LNCAP (cell line): Measurements from ENCODE around the gene NOX5.

Experiments
- TF ChIP-seq, protein P1 (sequence below): fragments of 450-650 bp; IDR thresholded peaks from 2 replicates; pipeline ENCODE4 v1.5.1; 2017; ENCODE audit warnings: mild to moderate bottlenecking

The NOX5 gene

DNA sequence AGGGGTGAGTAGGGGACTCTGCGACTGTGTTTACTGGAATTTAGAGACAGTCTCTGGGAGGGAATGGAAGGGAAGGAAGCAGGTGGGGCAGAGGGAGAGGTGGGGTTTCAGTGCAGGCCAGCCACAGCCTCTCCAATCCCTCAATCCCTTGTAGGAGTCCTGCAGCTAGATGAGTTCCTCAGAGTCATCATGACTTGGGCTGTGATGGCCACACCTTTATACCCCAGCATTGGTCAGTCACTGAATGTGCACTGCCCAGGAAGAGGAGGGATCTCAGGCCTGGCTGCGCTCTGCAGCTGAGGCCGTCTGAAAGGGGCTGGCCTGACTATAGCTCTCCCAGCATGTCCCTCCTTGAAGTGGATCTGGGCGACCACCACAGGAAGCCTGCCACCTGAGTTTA, 78.6 kb downstream of the NOX5 start:
- TF ChIP-seq, protein P1, sequence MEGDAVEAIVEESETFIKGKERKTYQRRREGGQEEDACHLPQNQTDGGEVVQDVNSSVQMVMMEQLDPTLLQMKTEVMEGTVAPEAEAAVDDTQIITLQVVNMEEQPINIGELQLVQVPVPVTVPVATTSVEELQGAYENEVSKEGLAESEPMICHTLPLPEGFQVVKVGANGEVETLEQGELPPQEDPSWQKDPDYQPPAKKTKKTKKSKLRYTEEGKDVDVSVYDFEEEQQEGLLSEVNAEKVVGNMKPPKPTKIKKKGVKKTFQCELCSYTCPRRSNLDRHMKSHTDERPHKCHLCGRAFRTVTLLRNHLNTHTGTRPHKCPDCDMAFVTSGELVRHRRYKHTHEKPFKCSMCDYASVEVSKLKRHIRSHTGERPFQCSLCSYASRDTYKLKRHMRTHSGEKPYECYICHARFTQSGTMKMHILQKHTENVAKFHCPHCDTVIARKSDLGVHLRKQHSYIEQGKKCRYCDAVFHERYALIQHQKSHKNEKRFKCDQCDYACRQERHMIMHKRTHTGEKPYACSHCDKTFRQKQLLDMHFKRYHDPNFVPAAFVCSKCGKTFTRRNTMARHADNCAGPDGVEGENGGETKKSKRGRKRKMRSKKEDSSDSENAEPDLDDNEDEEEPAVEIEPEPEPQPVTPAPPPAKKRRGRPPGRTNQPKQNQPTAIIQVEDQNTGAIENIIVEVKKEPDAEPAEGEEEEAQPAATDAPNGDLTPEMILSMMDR = no peak

DNA sequence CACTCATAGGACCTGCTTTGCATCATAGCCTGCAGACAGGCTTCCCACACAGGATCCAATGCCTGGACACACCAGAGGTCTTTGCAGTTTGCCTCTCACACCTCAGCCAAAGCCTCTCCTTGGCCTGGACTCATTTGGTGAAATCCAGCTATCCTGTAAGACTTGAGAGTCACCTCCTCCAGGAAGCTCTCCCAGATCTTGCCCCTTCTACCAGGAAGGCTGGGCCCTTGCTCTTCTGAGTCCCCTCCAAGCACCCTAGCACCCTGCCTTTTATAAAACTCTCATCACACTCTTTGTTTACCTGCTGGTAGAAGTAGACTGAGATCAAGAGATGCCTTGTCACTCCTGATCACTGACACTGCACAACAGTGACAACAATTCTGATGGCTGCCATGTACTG, 79.1 kb downstream of the NOX5 start:
- TF ChIP-seq, protein P1 = no peak

GRCh38 chr15:69094124-69094921, 79.8 kb downstream of the NOX5 start:
- TF ChIP-seq, protein P1 = no peak

- TF ChIP-seq, protein P1 = no peak
Observed at GRCh38 chr15:69095274-69095673, 80.8 kb downstream of the NOX5 start.

DNA sequence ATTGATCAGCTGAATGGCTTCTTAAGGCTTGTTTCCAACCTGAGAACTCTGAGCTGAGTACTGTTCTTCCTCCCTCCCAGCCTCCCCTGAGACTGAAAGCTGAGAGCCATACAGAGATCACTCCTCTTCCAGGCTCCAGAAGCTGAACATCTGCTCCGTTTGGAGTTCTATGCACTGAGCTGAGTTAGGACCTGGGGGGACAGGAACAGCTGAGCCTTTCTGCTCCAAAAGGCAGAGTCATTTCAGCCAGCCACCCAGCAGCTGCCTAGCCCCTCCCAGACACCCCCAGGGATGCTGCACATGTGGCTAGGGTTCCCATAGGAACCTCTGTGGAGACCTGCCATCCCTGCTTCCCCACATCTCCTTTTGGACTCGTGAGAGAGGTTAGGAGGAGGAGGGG, 81.7 kb downstream of the NOX5 start:
- TF ChIP-seq, protein P1 = no peak

DNA sequence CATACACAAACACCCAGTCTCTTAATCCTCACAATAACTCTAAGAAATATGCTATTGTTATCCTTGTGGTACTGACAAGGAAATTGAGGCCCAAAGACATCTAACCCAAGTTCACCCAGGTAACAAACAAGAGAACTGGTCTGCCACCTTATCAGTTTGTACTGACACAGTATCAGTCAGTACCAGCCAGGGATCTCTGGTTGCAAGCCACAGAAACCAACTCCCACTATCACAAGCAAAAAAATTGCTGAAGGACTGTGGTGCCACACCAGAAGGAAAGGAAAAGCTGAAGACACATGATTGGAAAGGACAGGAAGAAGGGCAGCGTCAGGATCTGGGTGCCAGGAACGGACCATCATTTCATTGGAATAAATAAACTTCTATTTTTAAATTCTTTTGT, 82.1 kb downstream of the NOX5 start:
- TF ChIP-seq, protein P1 = no peak

DNA sequence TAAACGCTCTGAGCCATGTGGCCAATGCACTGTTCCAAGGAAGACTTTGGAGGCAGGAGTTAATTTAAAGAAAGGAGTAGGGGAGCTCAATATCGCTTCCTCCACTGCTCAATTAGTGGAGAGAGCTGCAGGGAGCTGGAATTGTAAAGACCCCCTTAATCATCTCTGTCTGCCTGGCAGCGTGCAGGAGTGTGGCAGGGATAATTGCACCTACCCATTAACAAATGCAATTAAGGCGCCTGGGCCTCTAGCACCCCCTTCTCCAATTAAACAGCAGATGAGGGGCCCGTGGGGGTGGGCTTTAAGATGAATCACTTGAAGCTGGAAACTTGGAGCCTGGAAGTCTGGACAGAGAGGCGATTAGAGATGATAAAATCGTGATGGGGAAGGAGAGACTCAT, 84.3 kb downstream of the NOX5 start:
- TF ChIP-seq, protein P1 = no peak

- TF ChIP-seq, protein P1 = no peak
Observed at GRCh38 chr15:69099941-69100340, 85.4 kb downstream of the NOX5 start.
